CD4-positive, alpha-beta T cell treated with Interleukin-6 at 100 ng/mL for 8 hours (primary cell): ENCODE data around the gene DNAAF1.
"Not testable (repeated sequence)": the region's sequence is repeated elsewhere in the genome, so short reads cannot be mapped to it uniquely, and the experiment has no call there.

Experiments used
- DNase-seq: peaks from one replicate; pipeline ENCODE4 v3.0.0-alpha.2; 2020; ENCODE audit warnings: mixed read lengths, low spot score

DNAAF1 gene

GRCh38 chr16:84144859-84145639, at the start of gene DNAAF1, which contains the start of gene HSDL1:
DNAAF1 (plus strand) TSS chr16:84145308; CDS start chr16:84145441, 133 bp downstream.
HSDL1 (minus strand) TSS chr16:84145177; CDS start chr16:84131321, 13,856 bp downstream.
- peak; percentile 92 for DNase-seq

- no peak for DNase-seq
These were observed 49.6 kb upstream of the DNAAF1 start for GRCh38 chr16:84095466-84095865.

- no peak for DNase-seq
These were observed 48.6 kb upstream of the DNAAF1 start for GRCh38 chr16:84096447-84097005.

- no peak for DNase-seq
These were observed 46.2 kb upstream of the DNAAF1 start for GRCh38 chr16:84098939-84099338.

GRCh38 chr16:84103678-84104077, 41.4 kb upstream of the DNAAF1 start:
- DNase-seq = no peak

GRCh38 chr16:84104231-84104630, 40.9 kb upstream of the DNAAF1 start:
- DNase-seq = no peak

- DNase-seq = no peak
These were observed 39.8 kb upstream of the DNAAF1 start for GRCh38 chr16:84105301-84105815.

- DNase-seq = no peak
These were observed 39.0 kb upstream of the DNAAF1 start for GRCh38 chr16:84105948-84106740.

GRCh38 chr16:84107921-84108320, 37.2 kb upstream of the DNAAF1 start:
- DNase-seq = no peak

- no peak for DNase-seq
These were observed 35.3 kb upstream of the DNAAF1 start for GRCh38 chr16:84109598-84110335.

- DNase-seq = no peak
These were observed 34.6 kb upstream of the DNAAF1 start for GRCh38 chr16:84110527-84110926.

GRCh38 chr16:84111525-84111924, 33.6 kb upstream of the DNAAF1 start:
- no peak for DNase-seq

- not testable (repeated sequence) for DNase-seq
These were observed 33.2 kb upstream of the DNAAF1 start for GRCh38 chr16:84111949-84112348.

- DNase-seq = peak; percentile 51
These were observed 29.0 kb upstream of the DNAAF1 start for GRCh38 chr16:84115919-84116719.

GRCh38 chr16:84116720-84117493, 28.2 kb upstream of the DNAAF1 start, which contains the start of gene MBTPS1:
MBTPS1 (minus strand) TSS chr16:84116942; CDS start chr16:84101783, 15,159 bp downstream.
- DNase-seq = peak; percentile 97

- no peak for DNase-seq
These were observed 27.6 kb upstream of the DNAAF1 start for GRCh38 chr16:84117494-84117843.

- DNase-seq = not testable (repeated sequence)
These were observed 26.8 kb upstream of the DNAAF1 start for GRCh38 chr16:84118315-84118714.

GRCh38 chr16:84119368-84119767, 25.7 kb upstream of the DNAAF1 start:
- no peak for DNase-seq

GRCh38 chr16:84120023-84120422, 25.1 kb upstream of the DNAAF1 start:
- no peak for DNase-seq

- DNase-seq = no peak
These were observed 24.1 kb upstream of the DNAAF1 start for GRCh38 chr16:84121007-84121406.
